Chondrocyte (in vitro differentiated cells): ENCODE measurements around the gene GPR84. TPM values are rescaled to one million over a fixed set of nuclear protein-coding genes. Genes with fewer than 3 reads are reported as not detected.
A peak's percentile ranks its signal among the peaks of the same experiment; 100 is the strongest.

Experiments
- DNase-seq: peaks from one replicate; pipeline ENCODE4 v3.0.0; 2021; ENCODE audit warnings: mixed read lengths, low spot score
- H3K27ac Mint-ChIP-seq: one replicate; pipeline ENCODE4 v1.8.0; 2021; ENCODE audit warnings: mild to moderate bottlenecking, moderate library complexity, mixed read lengths; ENCODE audit not compliant: unreplicated experiment
- H3K27me3 Mint-ChIP-seq: 2 replicates; pipeline ENCODE4 v1.8.0; 2021; ENCODE audit warnings: low read depth, mixed read lengths
- H3K36me3 Mint-ChIP-seq: 2 replicates; pipeline ENCODE4 v1.8.0; 2021; ENCODE audit warnings: low read depth, mixed read lengths
- H3K4me1 Mint-ChIP-seq: 2 replicates; pipeline ENCODE4 v1.8.0; 2021; ENCODE audit warnings: low read depth, mild to moderate bottlenecking, mixed read lengths
- H3K4me3 Mint-ChIP-seq: one replicate; pipeline ENCODE4 v1.8.0; 2021; ENCODE audit warnings: mild to moderate bottlenecking, moderate library complexity, mixed read lengths; ENCODE audit not compliant: unreplicated experiment
- H3K9me3 Mint-ChIP-seq: 2 replicates; pipeline ENCODE4 v1.8.0; 2021; ENCODE audit warnings: low read depth, mixed read lengths
- CTCF ChIP-seq: fragments of 200-600 bp; sonication (generic); IDR thresholded peaks from 2 replicates; pipeline ENCODE4 v1.5.0; 2021; ENCODE audit warnings: antibody characterized with exemption, mild to moderate bottlenecking, moderate library complexity
- total RNA-seq: library from RNA; stranded (reverse); gene quantifications from 3 replicates; pipeline ENCODE4 v1.2.1, GENCODE V29; 2021

GPR84 gene
- total RNA-seq, 1 donor from 2014 or later, result not detected

GRCh38 chr12:54394986-54395385 is 30.7 kb upstream of the GPR84 start:
- no peak overlapping the region for H3K4me3 Mint-ChIP-seq
- peaks cover 25% of the 10 kb centered on the region for H3K36me3 Mint-ChIP-seq
- no peaks in the 10 kb centered on the region for H3K9me3 Mint-ChIP-seq

GRCh38 chr12:54394281-54394719 is 30.0 kb upstream of the GPR84 start:
- Mint-ChIP-seq H3K36me3 (peaks cover 23% of the 10 kb centered on the region), H3K27me3 (no peaks in the 10 kb centered on the region), H3K9me3 (no peaks in the 10 kb centered on the region), H3K4me3 (no peak overlapping the region), H3K4me1 (peaks cover 7% of the 10 kb centered on the region), H3K27ac (peak overlapping the region; percentile 8)
- DNase-seq, result no peak
- peak; percentile 85 for TF ChIP-seq CTCF

More at GRCh38 chr12:54394986-54395385, 30.7 kb upstream of the GPR84 start:
- Mint-ChIP-seq H3K27ac (no peak overlapping the region), H3K4me1 (peaks cover 7% of the 10 kb centered on the region), H3K27me3 (no peaks in the 10 kb centered on the region)
- no peak for TF ChIP-seq CTCF
- DNase-seq, result no peak

GRCh38 chr12:54393743-54394142 is 29.5 kb upstream of the GPR84 start:
- no peak for DNase-seq
- H3K9me3 Mint-ChIP-seq, result no peaks in the 10 kb centered on the region
- no peaks in the 10 kb centered on the region for H3K27me3 Mint-ChIP-seq
- H3K4me3 Mint-ChIP-seq, result no peak overlapping the region
- no peak for TF ChIP-seq CTCF
- peak overlapping the region; percentile 50 for H3K27ac Mint-ChIP-seq
- H3K36me3 Mint-ChIP-seq, result peaks cover 21% of the 10 kb centered on the region
- H3K4me1 Mint-ChIP-seq, result peaks cover 4% of the 10 kb centered on the region

- H3K4me3 Mint-ChIP-seq, result no peak overlapping the region
- no peaks in the 10 kb centered on the region for H3K27me3 Mint-ChIP-seq
- no peak for TF ChIP-seq CTCF
- no peak for DNase-seq
- H3K36me3 Mint-ChIP-seq, result peaks cover 17% of the 10 kb centered on the region
- H3K27ac Mint-ChIP-seq, result no peak overlapping the region
- no peaks in the 10 kb centered on the region for H3K9me3 Mint-ChIP-seq
- peaks cover 4% of the 10 kb centered on the region for H3K4me1 Mint-ChIP-seq
These were observed 28.9 kb upstream of the GPR84 start for GRCh38 chr12:54393207-54393609.

GRCh38 chr12:54392485-54393206 is 28.4 kb upstream of the GPR84 start:
- no peak for TF ChIP-seq CTCF

More at GRCh38 chr12:54392485-54393206, 28.4 kb upstream of the GPR84 start:
- H3K36me3 Mint-ChIP-seq, result peaks cover 12% of the 10 kb centered on the region
- no peak for DNase-seq
- H3K27ac Mint-ChIP-seq, result no peak overlapping the region
- H3K27me3 Mint-ChIP-seq, result no peaks in the 10 kb centered on the region
- H3K4me1 Mint-ChIP-seq, result peaks cover 4% of the 10 kb centered on the region
- no peaks in the 10 kb centered on the region for H3K9me3 Mint-ChIP-seq
- H3K4me3 Mint-ChIP-seq, result no peak overlapping the region
